ENCODE measurements around the gene SYCP2.

GRCh38 chr20:59966428-59966827, 33.0 kb upstream of the SYCP2 start:
- no peak for TF ChIP-seq EZH2 (IDR thresholded peaks at IDR 0.05; ENCODE audit: low read length, missing control alignments)
- TF ChIP-seq, protein P1, sequence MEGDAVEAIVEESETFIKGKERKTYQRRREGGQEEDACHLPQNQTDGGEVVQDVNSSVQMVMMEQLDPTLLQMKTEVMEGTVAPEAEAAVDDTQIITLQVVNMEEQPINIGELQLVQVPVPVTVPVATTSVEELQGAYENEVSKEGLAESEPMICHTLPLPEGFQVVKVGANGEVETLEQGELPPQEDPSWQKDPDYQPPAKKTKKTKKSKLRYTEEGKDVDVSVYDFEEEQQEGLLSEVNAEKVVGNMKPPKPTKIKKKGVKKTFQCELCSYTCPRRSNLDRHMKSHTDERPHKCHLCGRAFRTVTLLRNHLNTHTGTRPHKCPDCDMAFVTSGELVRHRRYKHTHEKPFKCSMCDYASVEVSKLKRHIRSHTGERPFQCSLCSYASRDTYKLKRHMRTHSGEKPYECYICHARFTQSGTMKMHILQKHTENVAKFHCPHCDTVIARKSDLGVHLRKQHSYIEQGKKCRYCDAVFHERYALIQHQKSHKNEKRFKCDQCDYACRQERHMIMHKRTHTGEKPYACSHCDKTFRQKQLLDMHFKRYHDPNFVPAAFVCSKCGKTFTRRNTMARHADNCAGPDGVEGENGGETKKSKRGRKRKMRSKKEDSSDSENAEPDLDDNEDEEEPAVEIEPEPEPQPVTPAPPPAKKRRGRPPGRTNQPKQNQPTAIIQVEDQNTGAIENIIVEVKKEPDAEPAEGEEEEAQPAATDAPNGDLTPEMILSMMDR (conservative IDR thresholded peaks at IDR 0.05 in 1 of 2, IDR thresholded peaks at IDR 0.05 in 1 of 2; ENCODE audit: low read depth in 1 of 2, low read length in 2 of 2) = no peak

All from fibroblast of lung (primary cell).